Activated T-helper 1 cell treated with anti-CD3 and anti-CD28 coated beads, Interleukin-12 subunit alpha, Interleukin-12 subunit beta, Interleukin-2, Interleukin-4 antibody, amounts not matched to agents 30 ng/mL and 10 ng/mL and 1 ng/mL, durations not matched to agents 14 hours and 24 hours and 36 hours (primary cell): ENCODE measurements around the gene DDX59. TPM values are rescaled to one million over a fixed set of nuclear protein-coding genes. Genes with fewer than 3 reads are reported as not detected.

Experiments used
- DNase-seq: peaks from one replicate; pipeline ENCODE4 v3.0.0; 2021; ENCODE audit warnings: low spot score
- H3K27ac Mint-ChIP-seq: one replicate; pipeline ENCODE4 v1.8.0; 2021; ENCODE audit warnings: mild to moderate bottlenecking, mixed read lengths
- H3K27me3 Mint-ChIP-seq: one replicate; pipeline ENCODE4 v1.8.0; 2022; ENCODE audit warnings: mild to moderate bottlenecking, moderate library complexity, mixed read lengths; ENCODE audit not compliant: insufficient read depth
- H3K36me3 Mint-ChIP-seq: one replicate; pipeline ENCODE4 v1.8.0; 2021; ENCODE audit warnings: low read depth, mixed read lengths
- H3K4me1 Mint-ChIP-seq: one replicate; pipeline ENCODE4 v1.8.0; 2021; ENCODE audit warnings: low read depth, mixed read lengths
- H3K4me3 Mint-ChIP-seq: one replicate; pipeline ENCODE4 v1.8.0; 2021; ENCODE audit warnings: mild to moderate bottlenecking, moderate library complexity, mixed read lengths
- H3K9me3 Mint-ChIP-seq: one replicate; pipeline ENCODE4 v1.8.0; 2021; ENCODE audit warnings: mixed read lengths
- intact Hi-C: fragments of 100-400 bp; cut with micrococcal nuclease; formaldehyde crosslinking; loops from one replicate; pipeline ENCODE4 v1.15.1; 2024
- total RNA-seq: library from RNA; stranded (reverse); gene quantifications from 2 replicates; pipeline ENCODE4 v1.2.3, GENCODE V29; 2022

DDX59 gene
- total RNA-seq, 1 donor from 2014 or later = 14.4 TPM

DNA sequence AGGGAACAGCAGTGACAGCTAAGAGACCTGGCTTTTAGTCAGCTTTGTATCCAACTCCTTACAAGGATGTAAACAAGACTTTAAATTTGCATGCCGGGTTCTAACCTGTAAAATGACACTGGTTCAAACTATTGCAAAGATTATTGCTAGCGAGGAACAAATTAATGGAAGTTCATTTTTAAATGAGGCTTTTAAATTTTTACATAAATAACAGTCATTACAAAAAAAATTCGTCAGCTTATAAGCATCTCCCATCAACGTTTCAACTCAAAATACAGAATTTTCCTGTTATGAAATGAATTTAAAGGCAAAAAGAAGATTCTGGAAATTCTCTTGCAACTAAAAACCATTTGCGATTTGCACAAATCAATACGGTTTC is 49.8 kb downstream of the DDX59 start:
- H3K27me3 Mint-ChIP-seq = no peaks in the 10 kb centered on the region
- peak overlapping the region; percentile 95 for H3K27ac Mint-ChIP-seq
- H3K36me3 Mint-ChIP-seq = peaks cover 27% of the 10 kb centered on the region
- H3K4me1 Mint-ChIP-seq = peaks cover 57% of the 10 kb centered on the region
- DNase-seq = no peak
- H3K9me3 Mint-ChIP-seq = no peaks in the 10 kb centered on the region
- intact Hi-C loops = loop anchor here (1.0 to 10.0 kb wide), 10 partner anchors 50 to 1995 kb away; partner anchors contain the start of genes CACNA1S and TMEM9
- H3K4me3 Mint-ChIP-seq = peak overlapping the region; percentile 95

DNA sequence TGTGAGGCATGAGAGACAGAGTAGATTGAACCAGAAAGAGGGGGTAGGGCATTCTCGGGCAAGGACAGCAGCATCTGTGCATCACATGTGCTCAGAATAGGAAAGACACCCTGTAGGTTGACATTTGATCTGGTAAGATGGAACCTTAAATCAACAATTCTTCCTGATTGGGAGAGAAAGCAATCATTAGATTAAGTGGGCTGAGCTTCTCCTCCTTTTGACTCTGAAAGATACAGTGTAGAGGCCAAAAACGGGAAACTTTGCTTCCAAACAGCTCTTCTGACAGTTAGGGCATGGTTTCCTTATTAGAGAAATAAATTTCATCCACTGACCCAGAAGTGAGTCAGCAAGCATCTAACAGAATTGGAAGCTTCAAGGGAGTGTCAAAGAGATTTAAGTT is 58.9 kb downstream of the DDX59 start:
- intact Hi-C loops = no loop called here
- no peaks in the 10 kb centered on the region for H3K9me3 Mint-ChIP-seq
- H3K4me1 Mint-ChIP-seq = peaks cover 13% of the 10 kb centered on the region
- H3K4me3 Mint-ChIP-seq = no peak overlapping the region
- H3K36me3 Mint-ChIP-seq = peaks cover 40% of the 10 kb centered on the region
- H3K27ac Mint-ChIP-seq = no peak overlapping the region
- no peaks in the 10 kb centered on the region for H3K27me3 Mint-ChIP-seq
- DNase-seq = no peak

DNA sequence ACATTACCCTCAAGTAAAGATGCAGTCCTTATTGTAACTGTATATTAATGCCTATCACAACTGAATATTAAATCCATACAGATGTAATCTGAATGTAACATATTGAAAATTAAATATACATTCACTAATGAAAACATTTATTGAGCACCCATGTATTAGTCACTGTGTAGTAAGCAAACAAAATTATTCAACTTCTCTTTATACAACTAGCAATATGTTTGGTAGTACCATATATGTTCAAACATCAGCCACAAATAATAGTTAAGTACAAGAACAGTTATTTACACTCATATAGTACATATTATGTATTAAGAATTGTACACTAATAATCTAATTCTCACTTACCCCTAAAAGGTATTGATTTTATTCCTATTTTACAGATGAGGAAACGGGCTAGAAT is 67.1 kb downstream of the DDX59 start:
- no peak overlapping the region for H3K27ac Mint-ChIP-seq
- no peak for DNase-seq
- no peak overlapping the region for H3K4me3 Mint-ChIP-seq
- peaks cover 38% of the 10 kb centered on the region for H3K36me3 Mint-ChIP-seq
- intact Hi-C loops = no loop called here
- H3K27me3 Mint-ChIP-seq = no peaks in the 10 kb centered on the region
- H3K4me1 Mint-ChIP-seq = peaks cover 4% of the 10 kb centered on the region
- no peaks in the 10 kb centered on the region for H3K9me3 Mint-ChIP-seq

Other genes starting within 250 kb of the DDX59 start
- 11.5 and 12.5 TPM in 2 replicates for gene KIF14, start 49.2 kb downstream of the DDX59 start, total RNA-seq
- gene CAMSAP2, start 69.0 kb upstream of the DDX59 start, total RNA-seq = 0.83 and 1.3 TPM in 2 replicates
- gene GPR25, start 203.1 kb upstream of the DDX59 start, total RNA-seq = not detected in 2 replicates
- gene INAVA, start 225.0 kb upstream of the DDX59 start, total RNA-seq = 0.16 TPM in 1 of 2 replicates, not detected in the other